Measurements from ENCODE around the gene DNAJC25. TPM values are rescaled to one million over a fixed set of nuclear protein-coding genes. Genes with fewer than 3 reads are reported as not detected.

Gene DNAJC25
- total RNA-seq, 1 experiment from 2014 or later: 6.0 TPM

- peaks cover 19% of the 10 kb centered on the region for H3K36me3 ChIP-seq (ENCODE audit: control insufficient read depth, insufficient read depth, low read length)
- CTCF ChIA-PET: no interaction called here
Observed at GRCh38 chr9:111648066-111648465, 16.9 kb downstream of the DNAJC25 start.

GRCh38 chr9:111649016-111649415, 17.9 kb downstream of the DNAJC25 start:
- CTCF ChIA-PET: interaction anchor here (0.5 kb wide), 1 partner anchor 164 kb away, joined by 4 read pairs; no protein-coding TSS in a partner anchor
- POLR2A ChIA-PET: no interaction called here
- intact Hi-C loops (cut with micrococcal nuclease; ENCODE audit: unreplicated experiment): no loop called here

More at GRCh38 chr9:111648066-111648465, 16.9 kb downstream of the DNAJC25 start:
- H3K9me3 ChIP-seq (ENCODE audit: control insufficient read depth, insufficient read depth, low read depth, low read length): no peaks in the 10 kb centered on the region
- H3K27me3 ChIP-seq (ENCODE audit: control insufficient read depth, insufficient read depth, low read length): no peaks in the 10 kb centered on the region
- DNase-seq (ENCODE audit: low read depth, low spot score) (no peak), ATAC-seq (no peak)
- POLR2A ChIA-PET: no interaction called here
- in situ Hi-C loops (cut with HindIII; ENCODE audit: low pct_unique_long_range_greater_than_20kb, low sequenced_read_pairs): no loop called here
- no TSS peak for BruUV-seq (replicated peaks)
- no peak for TF ChIP-seq REST (IDR thresholded peaks at IDR 0.05; ENCODE audit: insufficient read depth in 1 of 2, low read depth in 2 of 2, low read length in 1 of 2)
- intact Hi-C loops (cut with micrococcal nuclease; ENCODE audit: unreplicated experiment): no loop called here
- no peaks in the 10 kb centered on the region for H3K4me1 ChIP-seq (ENCODE audit: control insufficient read depth, insufficient read depth, low read length)
- no peak overlapping the region for H3K4me3 ChIP-seq (ENCODE audit: low read depth in 2 of 2, low read length in 2 of 2)
- no peak overlapping the region for H3K27ac ChIP-seq (ENCODE audit: low read length)

More at GRCh38 chr9:111649016-111649415, 17.9 kb downstream of the DNAJC25 start:
- no peak for DNase-seq (ENCODE audit: low read depth, low spot score)
- Histone ChIP-seq H3K36me3 (ENCODE audit: control insufficient read depth, insufficient read depth, low read length) (peaks cover 19% of the 10 kb centered on the region), H3K9me3 (ENCODE audit: control insufficient read depth, insufficient read depth, low read depth, low read length) (no peaks in the 10 kb centered on the region), H3K27me3 (ENCODE audit: control insufficient read depth, insufficient read depth, low read length) (no peaks in the 10 kb centered on the region), H3K4me1 (ENCODE audit: control insufficient read depth, insufficient read depth, low read length) (no peaks in the 10 kb centered on the region), H3K4me3 (ENCODE audit: low read depth in 2 of 2, low read length in 2 of 2) (no peak overlapping the region), H3K27ac (ENCODE audit: low read length) (no peak overlapping the region)
- TF ChIP-seq TCF7L2 (IDR thresholded peaks at IDR 0.05; ENCODE audit: low read depth, low read length): no peak
- no peak for TF ChIP-seq SIN3A (IDR thresholded peaks at IDR 0.05; ENCODE audit: borderline replicate concordance, insufficient read depth, low read depth, low read length)
- TF ChIP-seq POLR2AphosphoS5 (IDR thresholded peaks at IDR 0.05; ENCODE audit: low read depth, low read length): no peak
- no peak for TF ChIP-seq REST (IDR thresholded peaks at IDR 0.05; ENCODE audit: insufficient read depth in 1 of 2, low read depth in 2 of 2, low read length in 1 of 2)
- no peak for TF ChIP-seq CTCF (IDR thresholded peaks at IDR 0.05)
- in situ Hi-C loops (cut with HindIII; ENCODE audit: low pct_unique_long_range_greater_than_20kb, low sequenced_read_pairs): no loop called here
- no TSS peak for BruUV-seq (replicated peaks)
- ATAC-seq: no peak
